ENCODE results near the gene MED26.

DNA sequence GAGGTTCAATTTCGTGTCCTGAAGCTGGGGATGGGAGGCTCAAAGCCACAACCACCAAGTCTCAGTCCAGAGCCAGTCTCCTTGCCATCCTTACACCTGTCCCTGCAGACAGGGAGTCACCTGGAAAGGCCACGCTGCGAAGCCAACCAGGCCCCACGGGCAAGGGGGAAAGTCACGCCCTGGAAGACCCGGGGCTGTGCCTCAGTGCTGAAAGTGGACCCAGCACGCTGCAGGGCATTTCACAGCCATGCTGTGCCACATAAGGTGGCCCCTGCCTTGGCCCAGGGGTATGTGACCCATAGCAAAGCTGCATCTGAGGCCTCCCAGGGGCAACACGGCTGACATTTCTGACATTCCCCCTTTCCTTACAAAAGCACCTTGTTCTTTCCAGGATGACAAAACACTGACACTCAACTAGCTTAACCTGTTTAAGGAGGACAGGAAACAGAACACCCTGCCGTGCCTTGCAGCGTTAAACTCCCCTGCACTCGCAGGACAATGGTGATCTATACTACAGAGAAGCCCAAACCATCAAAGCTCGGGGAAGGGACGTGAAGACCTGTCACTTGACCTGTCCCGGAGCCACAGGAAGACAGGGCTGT is 100.6 kb downstream of the MED26 start:
- TF ChIP-seq POLR2A (IDR thresholded peaks at IDR 0.05): no peak
- TF ChIP-seq, protein P1, sequence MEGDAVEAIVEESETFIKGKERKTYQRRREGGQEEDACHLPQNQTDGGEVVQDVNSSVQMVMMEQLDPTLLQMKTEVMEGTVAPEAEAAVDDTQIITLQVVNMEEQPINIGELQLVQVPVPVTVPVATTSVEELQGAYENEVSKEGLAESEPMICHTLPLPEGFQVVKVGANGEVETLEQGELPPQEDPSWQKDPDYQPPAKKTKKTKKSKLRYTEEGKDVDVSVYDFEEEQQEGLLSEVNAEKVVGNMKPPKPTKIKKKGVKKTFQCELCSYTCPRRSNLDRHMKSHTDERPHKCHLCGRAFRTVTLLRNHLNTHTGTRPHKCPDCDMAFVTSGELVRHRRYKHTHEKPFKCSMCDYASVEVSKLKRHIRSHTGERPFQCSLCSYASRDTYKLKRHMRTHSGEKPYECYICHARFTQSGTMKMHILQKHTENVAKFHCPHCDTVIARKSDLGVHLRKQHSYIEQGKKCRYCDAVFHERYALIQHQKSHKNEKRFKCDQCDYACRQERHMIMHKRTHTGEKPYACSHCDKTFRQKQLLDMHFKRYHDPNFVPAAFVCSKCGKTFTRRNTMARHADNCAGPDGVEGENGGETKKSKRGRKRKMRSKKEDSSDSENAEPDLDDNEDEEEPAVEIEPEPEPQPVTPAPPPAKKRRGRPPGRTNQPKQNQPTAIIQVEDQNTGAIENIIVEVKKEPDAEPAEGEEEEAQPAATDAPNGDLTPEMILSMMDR (IDR thresholded peaks at IDR 0.05): no peak
